ENCODE measurements around the gene TNRC18. TPM values are rescaled to one million over a fixed set of nuclear protein-coding genes. Genes with fewer than 3 reads are reported as not detected.

The TNRC18 gene
- total RNA-seq, 1 donor from 2014 or later, result 38.4 TPM

DNA sequence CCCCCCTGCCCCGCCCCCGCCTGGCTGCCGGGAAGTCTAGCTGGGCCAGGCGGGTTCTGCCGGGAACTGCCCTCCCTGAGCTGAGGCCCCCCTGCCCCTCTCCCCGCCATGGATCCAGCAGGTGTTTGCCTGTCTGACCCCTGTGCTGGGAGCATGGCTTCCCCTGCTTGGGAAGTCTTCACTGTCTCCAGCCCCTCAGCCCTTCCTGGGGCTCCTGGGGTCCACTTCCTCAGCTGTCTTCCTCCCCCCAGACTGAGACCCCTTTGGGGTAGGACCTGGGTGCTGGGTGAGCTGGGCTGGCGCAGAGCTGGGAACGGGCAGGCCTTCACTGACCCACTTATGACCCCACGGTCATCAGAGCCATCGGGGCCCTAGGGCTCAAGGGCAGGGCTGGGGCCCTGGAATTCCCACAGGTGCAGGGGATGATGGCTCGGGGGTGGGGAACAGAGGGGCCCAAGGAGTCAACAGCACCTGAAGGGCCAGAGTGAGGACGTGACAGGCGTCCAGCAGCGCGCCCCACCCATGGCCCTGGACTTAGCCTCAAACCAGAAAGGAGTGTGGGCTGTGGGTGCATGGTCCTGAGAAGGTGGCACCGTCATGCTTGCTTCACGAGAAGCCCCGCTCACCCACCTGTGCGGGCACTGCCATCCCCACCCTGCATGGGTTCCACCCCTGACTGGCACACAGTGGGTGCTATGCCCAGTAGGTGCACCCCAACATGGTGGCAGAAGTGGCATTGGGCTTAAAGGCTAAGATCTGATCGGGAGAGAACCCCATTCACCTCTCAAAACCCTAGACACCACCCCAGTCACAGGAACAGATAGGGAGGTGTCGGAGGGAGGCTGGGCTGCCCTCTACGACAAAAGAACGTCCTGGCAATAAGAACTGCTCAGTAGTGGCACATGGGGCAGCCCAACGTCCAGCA, 16.2 kb upstream of the TNRC18 start:
- TF ChIP-seq CTCF (IDR thresholded peaks at IDR 0.05; ENCODE audit: insufficient read depth, low read length, poor library complexity, severe bottlenecking), result no peak
- DNase-seq (ENCODE audit: low read depth), result no peak
- no peaks in the 10 kb centered on the region for H3K27me3 ChIP-seq (ENCODE audit: control insufficient read depth, insufficient read depth, low read length)

DNA sequence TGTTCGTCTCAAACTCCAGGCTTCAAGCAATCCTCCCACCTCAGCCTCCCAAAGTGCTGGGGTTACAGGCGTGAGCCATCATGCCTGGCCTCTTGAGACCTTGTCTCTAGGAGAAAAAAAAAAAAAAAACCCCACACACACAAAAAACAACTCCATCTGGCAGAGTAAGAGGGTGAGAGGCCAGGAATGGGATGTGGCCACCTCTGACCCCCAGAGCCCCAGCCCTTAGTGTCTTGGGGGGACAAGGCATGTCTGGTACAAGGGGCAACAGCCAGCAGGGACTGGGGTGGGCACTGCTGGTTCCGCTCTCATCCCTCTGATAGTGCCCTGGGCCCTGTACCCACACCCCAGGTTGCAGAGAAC, 15.6 kb upstream of the TNRC18 start:
- no peaks in the 10 kb centered on the region for H3K27me3 ChIP-seq (ENCODE audit: control insufficient read depth, insufficient read depth, low read length)
- no peak overlapping the region for H3K4me3 ChIP-seq (ENCODE audit: low read depth, low read length)
- DNase-seq (ENCODE audit: low read depth), result no peak
- H3K36me3 ChIP-seq (ENCODE audit: control insufficient read depth, insufficient read depth, low read length), result no peaks in the 10 kb centered on the region
- no peak for TF ChIP-seq CTCF (IDR thresholded peaks at IDR 0.05; ENCODE audit: insufficient read depth, low read length, poor library complexity, severe bottlenecking)

More for the DNA sequence above, 16.2 kb upstream of the TNRC18 start:
- Histone ChIP-seq H3K36me3 (ENCODE audit: control insufficient read depth, insufficient read depth, low read length) (no peaks in the 10 kb centered on the region), H3K4me3 (ENCODE audit: low read depth, low read length) (no peak overlapping the region)

GRCh38 chr7:5437987-5438386, 14.4 kb upstream of the TNRC18 start:
- DNase-seq (ENCODE audit: low read depth), result no peak
- no peaks in the 10 kb centered on the region for H3K36me3 ChIP-seq (ENCODE audit: control insufficient read depth, insufficient read depth, low read length)
- TF ChIP-seq CTCF (IDR thresholded peaks at IDR 0.05; ENCODE audit: insufficient read depth, low read length, poor library complexity, severe bottlenecking), result no peak
- H3K4me3 ChIP-seq (ENCODE audit: low read depth, low read length), result no peak overlapping the region
- no peaks in the 10 kb centered on the region for H3K27me3 ChIP-seq (ENCODE audit: control insufficient read depth, insufficient read depth, low read length)

DNA sequence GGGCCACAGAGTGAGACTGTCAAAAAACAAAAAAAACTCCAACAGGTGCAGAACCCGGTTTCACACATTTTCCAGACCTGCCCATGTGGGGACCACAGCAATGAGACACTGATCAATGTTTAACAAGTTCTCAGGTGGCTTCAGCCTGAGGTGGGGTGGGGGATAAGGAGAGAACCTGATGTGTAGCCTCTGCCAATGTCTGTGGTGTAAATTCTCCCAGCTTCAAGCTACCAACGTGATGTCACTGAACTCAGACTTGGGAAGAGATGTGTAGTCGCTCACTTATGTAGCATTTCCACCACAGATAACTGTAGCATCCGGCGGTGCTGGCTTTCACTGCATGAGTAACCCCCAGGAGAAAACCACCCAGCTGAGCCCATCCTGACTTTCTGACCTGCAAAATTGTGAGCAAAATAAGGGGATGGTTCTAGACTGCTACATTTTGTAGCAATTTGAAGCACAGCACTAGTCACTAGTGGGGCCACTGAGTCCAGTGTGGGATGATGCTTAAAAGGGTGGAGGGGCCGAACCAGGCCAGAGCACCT, 13.8 kb upstream of the TNRC18 start:
- TF ChIP-seq CTCF (IDR thresholded peaks at IDR 0.05; ENCODE audit: insufficient read depth, low read length, poor library complexity, severe bottlenecking), result no peak
- no peak overlapping the region for H3K4me3 ChIP-seq (ENCODE audit: low read depth, low read length)
- no peaks in the 10 kb centered on the region for H3K27me3 ChIP-seq (ENCODE audit: control insufficient read depth, insufficient read depth, low read length)
- DNase-seq (ENCODE audit: low read depth), result no peak
- no peaks in the 10 kb centered on the region for H3K36me3 ChIP-seq (ENCODE audit: control insufficient read depth, insufficient read depth, low read length)

DNA sequence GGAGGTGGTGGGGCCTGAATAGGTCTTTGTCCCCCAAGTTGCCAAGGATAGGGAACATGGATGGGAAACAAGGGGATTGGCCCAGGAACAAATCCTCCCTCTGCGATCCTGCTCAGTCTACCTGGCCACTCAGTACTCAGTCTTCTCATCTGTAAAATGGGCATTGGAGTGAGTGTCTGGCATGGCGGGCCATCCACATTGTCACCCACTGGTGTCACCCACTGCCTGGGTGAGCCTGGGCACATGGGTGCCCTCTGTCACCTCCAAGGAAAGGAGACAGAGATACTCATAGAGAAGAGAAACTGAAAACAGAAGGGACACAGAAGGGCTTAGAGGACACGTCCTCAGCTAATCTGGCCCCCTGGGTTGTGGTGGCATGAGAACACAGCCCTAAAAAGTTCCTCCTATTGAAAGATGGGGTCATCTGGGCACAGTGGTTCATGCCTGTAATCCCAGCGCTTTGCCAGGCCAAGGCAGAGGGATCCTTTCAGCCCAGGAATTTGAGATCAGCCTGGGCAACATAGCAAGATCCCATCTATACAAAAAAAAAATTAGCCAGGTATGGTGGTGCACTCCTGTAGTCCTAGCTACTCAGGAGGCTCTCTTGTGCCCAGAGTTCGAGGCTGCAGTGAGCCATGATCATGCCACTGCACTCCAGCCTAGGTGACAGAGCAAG, 12.5 kb upstream of the TNRC18 start:
- TF ChIP-seq CTCF (IDR thresholded peaks at IDR 0.05; ENCODE audit: insufficient read depth, low read length, poor library complexity, severe bottlenecking), result no peak

More for the DNA sequence above, 12.5 kb upstream of the TNRC18 start:
- H3K27me3 ChIP-seq (ENCODE audit: control insufficient read depth, insufficient read depth, low read length), result no peaks in the 10 kb centered on the region
- no peak overlapping the region for H3K4me3 ChIP-seq (ENCODE audit: low read depth, low read length)
- no peak for DNase-seq (ENCODE audit: low read depth)
- H3K36me3 ChIP-seq (ENCODE audit: control insufficient read depth, insufficient read depth, low read length), result no peaks in the 10 kb centered on the region

All from kidney epithelial cell (primary cell).